Keratinocyte (primary cell): ENCODE results near the gene F7. TPM values are rescaled to one million over a fixed set of nuclear protein-coding genes. Genes with fewer than 3 reads are reported as not detected.
"Not testable (repeated sequence)": the region's sequence is repeated elsewhere in the genome, so short reads cannot be mapped to it uniquely, and the experiment has no call there.

Experiments
- DNase-seq: peaks from one replicate; pipeline ENCODE4 v3.0.0-alpha.2; 2011; ENCODE audit warnings: low read depth, missing footprints, low spot score
- FAIRE-seq: peaks from 2 replicates; lab custom pipeline; 2011; peaks lifted over from hg19 to GRCh38; lab: Jason Lieb, UNC
- H2AFZ ChIP-seq: 2 replicates; pipeline ENCODE4 v1.6.0; 2012; ENCODE audit warnings: low read length, control low read depth, inconsistent platforms; ENCODE audit not compliant: control insufficient read depth
- H3K27ac ChIP-seq: 2 replicates; pipeline ENCODE4 v1.5.1; 2011; ENCODE audit warnings: low read length; ENCODE audit not compliant: control insufficient read depth, insufficient read depth
- H3K27me3 ChIP-seq: 3 replicates; pipeline ENCODE4 v1.6.0; 2011; ENCODE audit warnings: low read length; ENCODE audit not compliant: control insufficient read depth, insufficient read depth; ENCODE audit errors: extremely low read depth
- H3K36me3 ChIP-seq, 2 experiments: 2 replicates in 1 of 2; 3 replicates in 1 of 2; pipeline ENCODE4 v1.5.1; 2011; ENCODE audit warnings: low read length in 2 of 2, mild to moderate bottlenecking in 1 of 2; ENCODE audit not compliant: control insufficient read depth in 2 of 2, insufficient read depth in 2 of 2; ENCODE audit errors: extremely low read depth in 1 of 2
- H3K4me1 ChIP-seq: 3 replicates; pipeline ENCODE4 v1.5.1; 2011; ENCODE audit warnings: low read length; ENCODE audit not compliant: control insufficient read depth, insufficient read depth; ENCODE audit errors: extremely low read depth
- H3K4me2 ChIP-seq: 3 replicates; pipeline ENCODE4 v1.6.0; 2011; ENCODE audit warnings: low read depth, low read length; ENCODE audit not compliant: control insufficient read depth, insufficient read depth; ENCODE audit errors: extremely low read depth
- H3K4me3 ChIP-seq, 3 experiments: fragments of 200-600 bp in 1 of 3; sonication (generic) in 1 of 3; 2 replicates in 2 of 3; 3 replicates in 1 of 3; pipeline ENCODE4 v1.5.1; 2011 to 2016; ENCODE audit warnings: low read length in 3 of 3, mild to moderate bottlenecking in 3 of 3, control low read depth in 2 of 3, inconsistent platforms in 1 of 3, low read depth in 1 of 3, mixed read lengths in 1 of 3, mixed run types in 1 of 3, moderate library complexity in 1 of 3; ENCODE audit not compliant: control insufficient read depth in 2 of 3, insufficient read depth in 2 of 3; ENCODE audit errors: extremely low read depth in 1 of 3
- H3K79me2 ChIP-seq: 2 replicates; pipeline ENCODE4 v1.6.0; 2012; ENCODE audit warnings: low read length; ENCODE audit not compliant: control insufficient read depth, insufficient read depth
- H3K9ac ChIP-seq: 3 replicates; pipeline ENCODE4 v1.6.0; 2011; ENCODE audit warnings: low read length; ENCODE audit not compliant: control insufficient read depth, insufficient read depth; ENCODE audit errors: extremely low read depth
- H3K9me1 ChIP-seq: 3 replicates; pipeline ENCODE4 v1.6.0; 2011; ENCODE audit warnings: low read length; ENCODE audit not compliant: control insufficient read depth, insufficient read depth; ENCODE audit errors: extremely low read depth
- H3K9me3 ChIP-seq: 2 replicates; pipeline ENCODE4 v1.5.1; 2012; ENCODE audit warnings: low read depth, low read length; ENCODE audit not compliant: control insufficient read depth
- H4K20me1 ChIP-seq: 3 replicates; pipeline ENCODE4 v1.6.0; 2011; ENCODE audit warnings: low read length; ENCODE audit not compliant: control insufficient read depth, insufficient read depth; ENCODE audit errors: extremely low read depth
- EZH2 ChIP-seq: IDR thresholded peaks from one replicate; pipeline ENCODE4 v1.6.1; 2012; ENCODE audit warnings: inconsistent platforms, mild to moderate bottlenecking, low read length, moderate library complexity
- dilution Hi-C: fragments of 300-500 bp; cut with MboI; formaldehyde crosslinking; loops from one replicate; pipeline ENCODE4 v1.7.0; 2020; ENCODE audit warnings: low sequenced_read_pairs; ENCODE audit not compliant: extremely low pct_ligation_motif_present
- polyA plus RNA-seq, 5 experiments: library from polyadenylated mRNA; depleted of rRNA in 3 of 5; stranded (reverse) in 3 of 5; stranded (forward) in 1 of 5; unstranded in 1 of 5; fragments of >200 nt; gene quantifications; 1 replicate in 1 of 5; 2 replicates in 3 of 5; 3 replicates in 1 of 5; pipeline versions ENCODE4 v1.2.1 to v1.2.3, GENCODE V29; 2011 to 2012; ENCODE audit warnings: missing spikeins in 2 of 5, low read depth in 1 of 5, low replicate concordance in 1 of 5
- TF ChIP-seq, protein P1 (sequence below), 3 experiments: IDR thresholded peaks in 1 of 3; conservative IDR thresholded peaks in 1 of 3; optimal IDR thresholded peaks in 1 of 3; 2 replicates in 2 of 3; 3 replicates in 1 of 3; pipeline versions ENCODE3 to v1.5.1; 2011; ENCODE audit warnings: low read length in 3 of 3, mild to moderate bottlenecking in 3 of 3, moderate library complexity in 2 of 3, control low read depth in 1 of 3, inconsistent platforms in 1 of 3; ENCODE audit not compliant: insufficient read depth in 2 of 3; ENCODE audit errors: extremely low read depth in 1 of 3

Gene F7
- polyA plus RNA-seq, 1 donor (not counting 4 experiments of a cell fraction or from before 2014, with no cell fraction given): not detected

DNA sequence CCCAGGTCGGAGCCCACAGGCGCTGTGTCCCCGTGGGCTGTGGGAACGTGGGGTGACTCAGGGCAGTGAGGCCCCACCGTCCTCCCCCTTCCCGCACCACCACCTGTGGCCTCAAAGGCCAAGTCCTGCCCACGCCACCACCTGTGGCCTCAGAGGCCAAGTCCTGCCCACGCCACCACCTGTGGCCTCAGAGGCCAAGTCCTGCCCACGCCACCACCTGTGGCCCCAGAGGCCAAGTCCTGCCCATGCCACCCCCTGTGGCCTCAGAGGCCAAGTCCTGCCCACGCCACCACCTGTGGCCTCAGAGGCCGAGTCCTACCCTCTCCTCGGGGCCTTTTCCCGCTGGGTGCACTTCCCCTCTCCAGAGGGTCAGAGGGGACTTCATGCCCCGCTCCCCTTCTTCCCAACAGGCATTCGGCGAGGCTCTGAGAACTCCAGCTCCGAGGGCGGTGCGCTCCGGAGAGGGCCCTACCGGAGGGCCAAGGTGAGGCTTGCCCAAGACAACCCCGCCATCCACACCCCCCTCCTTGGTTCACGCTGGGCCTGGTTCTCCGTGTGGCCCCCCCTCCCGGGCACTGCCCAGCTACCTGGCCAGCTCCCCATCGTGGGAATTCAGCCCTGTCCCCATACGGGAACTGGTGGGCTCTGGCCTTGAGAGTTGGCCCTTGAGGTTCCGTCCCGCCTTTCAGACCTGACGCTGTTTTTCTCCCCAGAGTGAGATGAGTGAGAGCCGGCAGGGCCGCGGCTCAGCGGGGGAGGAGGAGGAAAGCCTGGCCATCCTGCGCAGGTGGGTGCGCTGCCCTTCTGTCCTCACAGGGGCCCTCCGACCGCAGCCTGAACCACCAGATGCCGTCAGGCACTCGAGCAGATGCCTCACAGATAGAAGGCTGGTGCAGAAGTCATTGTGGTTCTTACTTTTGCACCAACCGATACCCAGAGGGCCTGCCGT lies 27.4 kb upstream of the F7 start:
- no peak overlapping the region for H3K27ac ChIP-seq
- no peaks in the 10 kb centered on the region for H3K4me1 ChIP-seq
- no peaks in the 10 kb centered on the region for H3K9me1 ChIP-seq
- H2AFZ ChIP-seq: no peak overlapping the region
- H3K79me2 ChIP-seq: no peaks in the 10 kb centered on the region
- no peaks in the 10 kb centered on the region for H3K9me3 ChIP-seq
- no peak for FAIRE-seq
- dilution Hi-C loops: no loop called here
- no peak for DNase-seq
- TF ChIP-seq EZH2: no peak
- TF ChIP-seq, protein P1, sequence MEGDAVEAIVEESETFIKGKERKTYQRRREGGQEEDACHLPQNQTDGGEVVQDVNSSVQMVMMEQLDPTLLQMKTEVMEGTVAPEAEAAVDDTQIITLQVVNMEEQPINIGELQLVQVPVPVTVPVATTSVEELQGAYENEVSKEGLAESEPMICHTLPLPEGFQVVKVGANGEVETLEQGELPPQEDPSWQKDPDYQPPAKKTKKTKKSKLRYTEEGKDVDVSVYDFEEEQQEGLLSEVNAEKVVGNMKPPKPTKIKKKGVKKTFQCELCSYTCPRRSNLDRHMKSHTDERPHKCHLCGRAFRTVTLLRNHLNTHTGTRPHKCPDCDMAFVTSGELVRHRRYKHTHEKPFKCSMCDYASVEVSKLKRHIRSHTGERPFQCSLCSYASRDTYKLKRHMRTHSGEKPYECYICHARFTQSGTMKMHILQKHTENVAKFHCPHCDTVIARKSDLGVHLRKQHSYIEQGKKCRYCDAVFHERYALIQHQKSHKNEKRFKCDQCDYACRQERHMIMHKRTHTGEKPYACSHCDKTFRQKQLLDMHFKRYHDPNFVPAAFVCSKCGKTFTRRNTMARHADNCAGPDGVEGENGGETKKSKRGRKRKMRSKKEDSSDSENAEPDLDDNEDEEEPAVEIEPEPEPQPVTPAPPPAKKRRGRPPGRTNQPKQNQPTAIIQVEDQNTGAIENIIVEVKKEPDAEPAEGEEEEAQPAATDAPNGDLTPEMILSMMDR (optimal IDR thresholded peaks at IDR 0.05 in 1 of 3, IDR thresholded peaks at IDR 0.05 in 1 of 3, conservative IDR thresholded peaks at IDR 0.05 in 1 of 3; ENCODE audit: extremely low read depth in 1 of 3, insufficient read depth in 2 of 3, low read length in 3 of 3): no peak
- H3K27me3 ChIP-seq: peaks cover 5% of the 10 kb centered on the region
- no peaks in the 10 kb centered on the region for H4K20me1 ChIP-seq
- H3K36me3 ChIP-seq: no peaks in the 10 kb centered on the region
- H3K4me3 ChIP-seq: no peak overlapping the region
- no peak overlapping the region for H3K9ac ChIP-seq
- H3K4me2 ChIP-seq: no peak overlapping the region

DNA sequence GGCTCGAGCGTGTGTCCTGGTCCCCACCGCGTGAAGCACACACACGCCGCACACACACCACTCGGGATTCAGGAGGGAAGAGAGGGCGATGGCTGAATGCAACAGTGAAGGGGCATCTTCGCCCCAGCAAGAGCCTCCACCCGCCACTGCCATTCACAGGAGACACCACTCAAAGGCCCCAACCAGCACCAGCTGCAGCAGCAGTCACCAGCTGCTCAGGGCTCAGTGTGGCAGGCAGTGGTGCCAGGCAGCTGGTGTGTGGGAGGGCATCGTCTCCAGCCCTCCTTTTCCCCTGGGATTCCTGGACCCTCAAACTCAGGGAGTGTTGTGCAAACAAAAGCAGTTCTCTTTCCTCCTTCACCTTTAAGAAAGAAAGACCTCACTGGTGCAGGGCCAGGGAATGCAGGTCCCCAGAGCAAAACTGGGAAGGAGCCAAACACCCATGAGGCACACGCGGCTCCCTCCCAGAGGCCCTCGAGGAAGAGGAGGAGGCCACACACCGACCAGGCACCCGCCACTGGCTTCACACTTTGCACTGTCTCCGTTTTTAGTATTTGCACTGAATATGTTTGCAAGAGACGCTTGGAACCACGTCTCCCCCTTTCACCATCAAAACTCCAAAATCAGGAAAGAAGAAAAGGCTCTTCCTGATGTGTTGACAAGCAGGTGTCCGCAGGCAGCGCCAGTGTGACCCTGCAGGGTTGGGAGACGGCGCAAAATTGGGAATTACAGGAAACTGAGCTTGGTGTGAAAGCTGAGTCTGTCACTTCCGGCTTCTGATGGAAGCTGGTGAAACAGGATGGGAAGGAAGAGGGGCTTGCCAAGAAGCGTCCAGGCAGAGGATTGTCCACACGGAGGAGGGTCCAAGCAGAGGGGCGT lies 26.4 kb upstream of the F7 start:
- H3K27me3 ChIP-seq: peaks cover 6% of the 10 kb centered on the region
- no peaks in the 10 kb centered on the region for H3K4me1 ChIP-seq
- no peak for DNase-seq
- no peak for TF ChIP-seq EZH2
- TF ChIP-seq, protein P1 (optimal IDR thresholded peaks at IDR 0.05 in 1 of 3, IDR thresholded peaks at IDR 0.05 in 1 of 3, conservative IDR thresholded peaks at IDR 0.05 in 1 of 3; ENCODE audit: extremely low read depth in 1 of 3, insufficient read depth in 2 of 3, low read length in 3 of 3): no peak
- no peak overlapping the region for H3K9ac ChIP-seq
- no peaks in the 10 kb centered on the region for H3K36me3 ChIP-seq
- H4K20me1 ChIP-seq: no peaks in the 10 kb centered on the region
- H3K4me3 ChIP-seq: no peak overlapping the region
- no peaks in the 10 kb centered on the region for H3K9me1 ChIP-seq
- H3K79me2 ChIP-seq: no peaks in the 10 kb centered on the region
- H2AFZ ChIP-seq: no peak overlapping the region
- FAIRE-seq: no peak
- no peak overlapping the region for H3K27ac ChIP-seq
- no peak overlapping the region for H3K4me2 ChIP-seq
- dilution Hi-C loops: no loop called here
- no peaks in the 10 kb centered on the region for H3K9me3 ChIP-seq

DNA sequence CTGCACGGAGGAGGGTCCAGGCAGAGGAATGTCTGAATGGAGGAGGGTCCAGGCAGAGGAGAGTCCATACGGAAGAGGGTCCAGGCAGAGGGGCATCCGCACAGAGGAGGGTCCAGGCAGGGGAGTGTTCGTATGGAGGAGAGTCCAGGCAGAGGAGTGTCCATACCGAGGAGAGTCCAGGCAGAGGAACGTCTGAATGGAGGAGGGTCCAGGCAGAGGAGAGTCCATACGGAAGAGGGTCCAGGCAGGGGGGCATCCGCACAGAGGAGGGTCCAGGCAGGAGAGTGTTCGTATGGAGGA lies 25.9 kb upstream of the F7 start:
- H2AFZ ChIP-seq, H3K4me2 ChIP-seq, H3K36me3 ChIP-seq, H3K9ac ChIP-seq, H4K20me1 ChIP-seq, H3K27ac ChIP-seq, H3K9me1 ChIP-seq, DNase-seq, H3K9me3 ChIP-seq, FAIRE-seq, H3K27me3 ChIP-seq, dilution Hi-C loops, H3K79me2 ChIP-seq, H3K4me1 ChIP-seq, H3K4me3 ChIP-seq: not testable (repeated sequence)
